K562 (cell line): ENCODE measurements around the gene ZNF629.

Experiments
- ELF1 ChIP-seq: fragments of 200-800 bp; sonication (Bioruptor generic); IDR thresholded peaks from 2 replicates; pipeline ENCODE4 v1.6.1; 2016; ENCODE audit warnings: missing genetic modification characterization, missing compliant biosample characterization
- MYC ChIP-seq, 2 experiments: fragments of 250-450 bp in 1 of 2; sonication (Bioruptor Pico) in 1 of 2; IDR thresholded peaks; 2 replicates each; pipeline versions ENCODE4 v1.5.1 to v1.6.1; 2012 to 2021; ENCODE audit warnings: low read depth in 2 of 2, borderline replicate concordance in 1 of 2, improper control_type of control experiment in 1 of 2, low read length in 1 of 2, mild to moderate bottlenecking in 1 of 2, moderate library complexity in 1 of 2
- PHF20 ChIP-seq: fragments of 450-650 bp; IDR thresholded peaks from 2 replicates; pipeline ENCODE4 v1.6.1; 2018; ENCODE audit not compliant: partially characterized antibody
- POLR2A ChIP-seq: fragments of 450-650 bp; conservative IDR thresholded peaks from 2 replicates; pipeline ENCODE4 v1.6.1; 2016
- POLR3A ChIP-seq: IDR thresholded peaks from 2 replicates; pipeline ENCODE4 v1.6.1; 2011; ENCODE audit warnings: borderline replicate concordance, mild to moderate bottlenecking, moderate library complexity; ENCODE audit not compliant: insufficient read length, insufficient read depth; ENCODE audit errors: extremely low read depth
- TAF1 ChIP-seq: IDR thresholded peaks from 2 replicates; pipeline ENCODE4 v1.6.1; 2011; ENCODE audit warnings: mild to moderate bottlenecking, low read length, moderate library complexity; ENCODE audit not compliant: insufficient read depth, control insufficient read depth, severe bottlenecking; ENCODE audit errors: extremely low read depth
- TOE1 ChIP-seq, 2 experiments: fragments of 450-650 bp in 1 of 2; sonication (generic) in 1 of 2; formaldehyde crosslinking in 1 of 2; IDR thresholded peaks; 2 replicates each; pipeline versions ENCODE4 v1.7.1 to v1.8.0; 2016 to 2022; ENCODE audit warnings: borderline replicate concordance in 2 of 2, mild to moderate bottlenecking in 2 of 2, antibody characterized with exemption in 1 of 2, inconsistent platforms in 1 of 2, low read depth in 1 of 2, missing genetic modification reagents in 1 of 2, moderate library complexity in 1 of 2
- TF ChIP-seq, protein P1 (sequence below), 3 experiments: IDR thresholded peaks in 2 of 3; conservative IDR thresholded peaks in 1 of 3; 2 replicates each; pipeline ENCODE4 v1.5.1; 2011 to 2012; ENCODE audit warnings: low read length in 3 of 3, mild to moderate bottlenecking in 3 of 3, control low read depth in 2 of 3, improper control_type of control experiment in 1 of 3, inconsistent platforms in 1 of 3, low read depth in 1 of 3, mixed read lengths in 1 of 3, moderate library complexity in 1 of 3; ENCODE audit not compliant: insufficient read depth in 2 of 3
- TF ChIP-seq, protein P2 (sequence below), 2 experiments: fragments of 450-650 bp; IDR thresholded peaks; 2 replicates each; pipeline ENCODE4 v1.6.1; 2018; ENCODE audit warnings: mild to moderate bottlenecking in 2 of 2, low read depth in 1 of 2; ENCODE audit not compliant: partially characterized antibody in 2 of 2

DNA sequence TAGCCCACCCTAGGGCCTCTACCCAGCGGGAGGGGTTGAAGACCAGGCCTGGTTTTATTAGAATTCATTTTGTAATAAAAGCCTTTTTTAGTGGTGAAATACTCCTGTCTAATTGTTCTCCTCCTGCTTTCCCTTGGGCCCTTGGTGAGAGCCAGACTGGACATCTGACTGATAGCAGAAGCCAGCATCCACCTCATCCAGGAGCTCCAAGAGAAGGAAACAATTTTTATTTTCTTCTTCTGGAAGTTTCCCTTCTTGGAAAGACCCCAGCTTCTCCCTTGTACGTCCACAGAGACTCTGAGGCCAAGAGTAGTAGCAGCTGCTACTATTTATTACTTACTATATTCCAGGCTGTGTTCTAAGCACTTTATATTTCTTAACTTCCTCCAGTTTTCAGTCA, 42.8 kb downstream of the ZNF629 start:
- no peak for TF ChIP-seq TOE1 (IDR thresholded peaks at IDR 0.05; ENCODE audit: borderline replicate concordance)
- TF ChIP-seq TOE1 (CRISPR knock-in tag; IDR thresholded peaks at IDR 0.05; ENCODE audit: borderline replicate concordance, low read depth) = no peak
- TF ChIP-seq POLR2A = no peak
- no peak for TF ChIP-seq POLR3A
- no peak for TF ChIP-seq ELF1
- no peak for TF ChIP-seq PHF20
- TF ChIP-seq, protein P1, sequence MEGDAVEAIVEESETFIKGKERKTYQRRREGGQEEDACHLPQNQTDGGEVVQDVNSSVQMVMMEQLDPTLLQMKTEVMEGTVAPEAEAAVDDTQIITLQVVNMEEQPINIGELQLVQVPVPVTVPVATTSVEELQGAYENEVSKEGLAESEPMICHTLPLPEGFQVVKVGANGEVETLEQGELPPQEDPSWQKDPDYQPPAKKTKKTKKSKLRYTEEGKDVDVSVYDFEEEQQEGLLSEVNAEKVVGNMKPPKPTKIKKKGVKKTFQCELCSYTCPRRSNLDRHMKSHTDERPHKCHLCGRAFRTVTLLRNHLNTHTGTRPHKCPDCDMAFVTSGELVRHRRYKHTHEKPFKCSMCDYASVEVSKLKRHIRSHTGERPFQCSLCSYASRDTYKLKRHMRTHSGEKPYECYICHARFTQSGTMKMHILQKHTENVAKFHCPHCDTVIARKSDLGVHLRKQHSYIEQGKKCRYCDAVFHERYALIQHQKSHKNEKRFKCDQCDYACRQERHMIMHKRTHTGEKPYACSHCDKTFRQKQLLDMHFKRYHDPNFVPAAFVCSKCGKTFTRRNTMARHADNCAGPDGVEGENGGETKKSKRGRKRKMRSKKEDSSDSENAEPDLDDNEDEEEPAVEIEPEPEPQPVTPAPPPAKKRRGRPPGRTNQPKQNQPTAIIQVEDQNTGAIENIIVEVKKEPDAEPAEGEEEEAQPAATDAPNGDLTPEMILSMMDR (IDR thresholded peaks at IDR 0.05 in 2 of 3, conservative IDR thresholded peaks at IDR 0.05 in 1 of 3; ENCODE audit: insufficient read depth in 2 of 3, low read depth in 1 of 3, low read length in 3 of 3) = no peak
- TF ChIP-seq, protein P2, sequence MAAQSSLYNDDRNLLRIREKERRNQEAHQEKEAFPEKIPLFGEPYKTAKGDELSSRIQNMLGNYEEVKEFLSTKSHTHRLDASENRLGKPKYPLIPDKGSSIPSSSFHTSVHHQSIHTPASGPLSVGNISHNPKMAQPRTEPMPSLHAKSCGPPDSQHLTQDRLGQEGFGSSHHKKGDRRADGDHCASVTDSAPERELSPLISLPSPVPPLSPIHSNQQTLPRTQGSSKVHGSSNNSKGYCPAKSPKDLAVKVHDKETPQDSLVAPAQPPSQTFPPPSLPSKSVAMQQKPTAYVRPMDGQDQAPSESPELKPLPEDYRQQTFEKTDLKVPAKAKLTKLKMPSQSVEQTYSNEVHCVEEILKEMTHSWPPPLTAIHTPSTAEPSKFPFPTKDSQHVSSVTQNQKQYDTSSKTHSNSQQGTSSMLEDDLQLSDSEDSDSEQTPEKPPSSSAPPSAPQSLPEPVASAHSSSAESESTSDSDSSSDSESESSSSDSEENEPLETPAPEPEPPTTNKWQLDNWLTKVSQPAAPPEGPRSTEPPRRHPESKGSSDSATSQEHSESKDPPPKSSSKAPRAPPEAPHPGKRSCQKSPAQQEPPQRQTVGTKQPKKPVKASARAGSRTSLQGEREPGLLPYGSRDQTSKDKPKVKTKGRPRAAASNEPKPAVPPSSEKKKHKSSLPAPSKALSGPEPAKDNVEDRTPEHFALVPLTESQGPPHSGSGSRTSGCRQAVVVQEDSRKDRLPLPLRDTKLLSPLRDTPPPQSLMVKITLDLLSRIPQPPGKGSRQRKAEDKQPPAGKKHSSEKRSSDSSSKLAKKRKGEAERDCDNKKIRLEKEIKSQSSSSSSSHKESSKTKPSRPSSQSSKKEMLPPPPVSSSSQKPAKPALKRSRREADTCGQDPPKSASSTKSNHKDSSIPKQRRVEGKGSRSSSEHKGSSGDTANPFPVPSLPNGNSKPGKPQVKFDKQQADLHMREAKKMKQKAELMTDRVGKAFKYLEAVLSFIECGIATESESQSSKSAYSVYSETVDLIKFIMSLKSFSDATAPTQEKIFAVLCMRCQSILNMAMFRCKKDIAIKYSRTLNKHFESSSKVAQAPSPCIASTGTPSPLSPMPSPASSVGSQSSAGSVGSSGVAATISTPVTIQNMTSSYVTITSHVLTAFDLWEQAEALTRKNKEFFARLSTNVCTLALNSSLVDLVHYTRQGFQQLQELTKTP (IDR thresholded peaks at IDR 0.05; ENCODE audit: low read depth in 1 of 2, partially characterized antibody in 2 of 2) = no peak
- TF ChIP-seq TAF1 = no peak
- no peak for TF ChIP-seq MYC (IDR thresholded peaks at IDR 0.05; ENCODE audit: low read depth, low read length)
- no peak for TF ChIP-seq MYC (CRISPR knock-in tag; IDR thresholded peaks at IDR 0.05; ENCODE audit: borderline replicate concordance, low read depth)
